ENCODE results near the gene GNAL.

DNA sequence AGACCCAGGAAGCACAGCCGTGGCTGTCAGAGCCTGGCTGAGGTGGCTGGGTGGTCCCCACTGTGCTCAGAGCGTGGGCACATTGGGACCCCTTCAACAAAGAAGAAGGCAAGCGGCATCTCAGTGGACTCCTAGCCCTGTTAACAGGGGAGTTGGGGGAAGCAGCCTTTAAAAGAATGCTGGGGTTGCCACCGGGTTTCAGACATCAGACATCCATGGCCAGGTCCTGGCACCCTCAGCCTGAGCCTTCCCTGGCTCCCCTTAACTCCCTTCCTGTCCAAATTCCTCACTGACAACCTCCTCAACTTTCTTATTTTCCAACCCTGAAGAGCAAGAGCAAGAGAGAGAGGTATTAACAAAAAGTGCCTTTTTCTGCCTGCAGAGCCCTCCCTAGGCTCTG is 24.8 kb upstream of the GNAL start:
- TF ChIP-seq, protein P1, sequence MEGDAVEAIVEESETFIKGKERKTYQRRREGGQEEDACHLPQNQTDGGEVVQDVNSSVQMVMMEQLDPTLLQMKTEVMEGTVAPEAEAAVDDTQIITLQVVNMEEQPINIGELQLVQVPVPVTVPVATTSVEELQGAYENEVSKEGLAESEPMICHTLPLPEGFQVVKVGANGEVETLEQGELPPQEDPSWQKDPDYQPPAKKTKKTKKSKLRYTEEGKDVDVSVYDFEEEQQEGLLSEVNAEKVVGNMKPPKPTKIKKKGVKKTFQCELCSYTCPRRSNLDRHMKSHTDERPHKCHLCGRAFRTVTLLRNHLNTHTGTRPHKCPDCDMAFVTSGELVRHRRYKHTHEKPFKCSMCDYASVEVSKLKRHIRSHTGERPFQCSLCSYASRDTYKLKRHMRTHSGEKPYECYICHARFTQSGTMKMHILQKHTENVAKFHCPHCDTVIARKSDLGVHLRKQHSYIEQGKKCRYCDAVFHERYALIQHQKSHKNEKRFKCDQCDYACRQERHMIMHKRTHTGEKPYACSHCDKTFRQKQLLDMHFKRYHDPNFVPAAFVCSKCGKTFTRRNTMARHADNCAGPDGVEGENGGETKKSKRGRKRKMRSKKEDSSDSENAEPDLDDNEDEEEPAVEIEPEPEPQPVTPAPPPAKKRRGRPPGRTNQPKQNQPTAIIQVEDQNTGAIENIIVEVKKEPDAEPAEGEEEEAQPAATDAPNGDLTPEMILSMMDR (IDR thresholded peaks at IDR 0.05): no peak
- TF ChIP-seq POLR2A (IDR thresholded peaks at IDR 0.05) (no peak), POLR2AphosphoS5 (IDR thresholded peaks at IDR 0.05) (no peak)
